Measurements from ENCODE around the gene SLC66A1.
A peak's percentile ranks its signal among the peaks of the same experiment; 100 is the strongest.

The SLC66A1 gene

DNA sequence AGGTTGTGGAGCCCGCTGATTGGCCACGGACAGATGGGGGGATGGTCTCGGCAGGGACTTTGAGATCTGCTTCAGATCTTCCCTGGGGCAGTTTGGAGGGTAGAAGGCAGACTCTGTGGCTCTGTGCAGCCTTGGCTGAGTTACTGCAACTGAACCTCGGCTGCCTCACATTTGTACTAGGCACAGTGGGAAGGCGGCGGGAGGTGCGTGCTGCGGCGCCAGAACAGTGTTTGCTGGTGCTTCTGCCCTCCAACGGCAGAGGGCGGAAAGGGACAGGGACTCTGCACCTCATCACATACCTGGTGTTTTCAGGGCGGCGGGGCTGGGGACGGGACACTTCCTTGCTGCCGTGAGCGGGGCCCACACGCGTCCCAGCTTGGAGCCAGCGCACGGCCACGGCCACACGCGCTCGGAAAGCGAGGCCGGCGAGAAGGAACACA lies 26.2 kb downstream of the SLC66A1 start:
- no peak for DNase-seq
- in situ Hi-C loops (cut with HindIII; ENCODE audit: low pct_ligation_motif_present, low pct_unique_long_range_greater_than_20kb, low sequenced_read_pairs): no loop called here

DNA sequence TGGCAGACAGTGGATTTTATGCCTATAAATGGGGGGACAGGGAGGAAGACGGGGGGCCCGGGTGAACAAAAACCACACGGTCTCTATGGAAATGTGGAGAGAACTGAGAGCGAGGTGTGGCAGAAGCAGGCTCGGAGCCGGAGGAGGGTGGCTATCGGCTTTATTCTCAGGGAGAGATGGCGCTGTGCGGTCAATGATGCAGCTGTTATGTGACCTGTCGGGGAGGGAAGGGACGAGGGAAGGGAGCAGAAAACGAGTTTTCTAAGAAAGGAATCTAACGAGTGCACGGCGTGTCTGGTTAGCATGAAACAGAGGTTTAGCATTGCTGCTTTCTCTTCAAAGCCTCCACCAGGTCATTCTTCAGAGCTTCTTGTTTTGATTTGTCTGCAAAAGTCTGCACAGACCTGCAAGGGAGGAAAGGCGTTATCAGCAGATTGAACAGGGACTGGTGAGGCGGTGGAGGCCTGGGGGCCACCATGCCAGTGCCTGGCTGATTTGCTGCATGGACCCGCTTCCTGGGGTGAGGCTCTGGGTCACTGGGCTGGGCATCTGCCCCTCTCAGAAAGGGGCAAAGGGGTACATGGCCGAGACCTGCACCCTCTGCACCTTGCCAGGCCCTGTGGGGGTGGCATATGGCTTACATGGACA lies 27.2 kb downstream of the SLC66A1 start:
- no peak for DNase-seq
- in situ Hi-C loops (cut with HindIII; ENCODE audit: low pct_ligation_motif_present, low pct_unique_long_range_greater_than_20kb, low sequenced_read_pairs): no loop called here

- in situ Hi-C loops (cut with HindIII; ENCODE audit: low pct_ligation_motif_present, low pct_unique_long_range_greater_than_20kb, low sequenced_read_pairs): no loop called here
- DNase-seq: no peak
These were observed 28.3 kb downstream of the SLC66A1 start for GRCh38 chr1:19340387-19340937.

GRCh38 chr1:19341201-19342061 lies 29.3 kb downstream of the SLC66A1 start:
- in situ Hi-C loops (cut with HindIII; ENCODE audit: low pct_ligation_motif_present, low pct_unique_long_range_greater_than_20kb, low sequenced_read_pairs): no loop called here
- DNase-seq: peak; percentile 78

DNA sequence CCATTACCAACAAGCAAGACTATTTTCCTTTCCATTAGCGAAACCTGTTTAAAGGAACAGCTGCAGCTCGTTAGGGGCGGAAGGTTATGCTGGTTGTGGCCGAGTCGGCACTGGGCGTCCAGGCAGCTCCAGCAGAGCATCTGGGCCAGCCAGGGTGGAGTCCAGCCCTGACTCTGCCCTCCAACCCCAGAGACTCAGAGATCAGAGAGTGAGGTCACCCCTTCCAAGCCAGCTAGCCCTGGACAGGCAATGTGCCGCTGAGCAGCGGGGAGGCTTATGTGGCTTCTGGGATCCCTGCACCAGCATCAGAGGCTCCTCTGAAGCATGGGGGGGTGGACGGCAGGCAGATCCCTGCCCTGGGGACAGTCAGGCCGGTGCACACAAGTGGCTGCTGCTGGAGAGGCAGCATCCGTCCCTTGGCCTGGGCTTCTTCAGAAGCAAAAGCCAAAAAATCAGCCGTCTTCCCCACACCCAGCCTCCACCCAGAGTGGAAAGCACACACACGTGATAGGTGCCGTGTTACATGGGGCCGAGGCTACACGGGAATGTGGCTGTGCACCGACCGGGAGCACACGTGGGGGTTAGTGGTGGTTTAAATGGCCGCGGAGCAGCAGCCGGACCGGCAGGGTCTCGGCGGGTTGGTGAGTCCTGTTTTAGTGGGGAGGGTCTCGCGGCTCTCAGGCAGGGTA lies 30.1 kb downstream of the SLC66A1 start:
- in situ Hi-C loops (cut with HindIII; ENCODE audit: low pct_ligation_motif_present, low pct_unique_long_range_greater_than_20kb, low sequenced_read_pairs): no loop called here
- DNase-seq: no peak

GRCh38 chr1:19342894-19343616 lies 30.9 kb downstream of the SLC66A1 start:
- no peak for DNase-seq
- in situ Hi-C loops (cut with HindIII; ENCODE audit: low pct_ligation_motif_present, low pct_unique_long_range_greater_than_20kb, low sequenced_read_pairs): no loop called here

- DNase-seq: no peak
- in situ Hi-C loops (cut with HindIII; ENCODE audit: low pct_ligation_motif_present, low pct_unique_long_range_greater_than_20kb, low sequenced_read_pairs): no loop called here
These were observed 31.7 kb downstream of the SLC66A1 start for GRCh38 chr1:19343617-19344350.

- DNase-seq: peak; percentile 48
- in situ Hi-C loops (cut with HindIII; ENCODE audit: low pct_ligation_motif_present, low pct_unique_long_range_greater_than_20kb, low sequenced_read_pairs): no loop called here
These were observed 32.3 kb downstream of the SLC66A1 start for GRCh38 chr1:19344372-19344810.

DNA sequence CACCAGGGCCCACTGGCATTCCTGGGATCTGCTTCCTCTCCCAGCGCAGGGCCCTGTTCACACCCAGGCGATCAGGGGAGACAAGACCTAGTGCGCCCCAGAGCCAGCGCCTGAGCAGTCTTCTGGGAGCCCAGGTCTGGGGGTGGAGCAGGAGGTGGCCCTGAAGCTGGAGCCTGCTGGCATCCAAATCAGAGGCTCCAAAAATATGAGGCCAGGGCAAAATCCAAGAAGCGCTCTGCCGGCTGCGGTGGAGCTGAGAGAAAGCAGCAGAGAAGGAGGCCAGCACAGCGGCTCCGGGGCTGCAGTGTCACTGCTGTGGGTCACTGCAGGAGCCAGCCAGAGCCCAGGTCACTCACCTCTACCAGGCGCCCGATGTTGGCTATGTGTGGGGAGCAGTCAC lies 32.7 kb downstream of the SLC66A1 start:
- in situ Hi-C loops (cut with HindIII; ENCODE audit: low pct_ligation_motif_present, low pct_unique_long_range_greater_than_20kb, low sequenced_read_pairs): no loop called here
- DNase-seq: no peak

DNA sequence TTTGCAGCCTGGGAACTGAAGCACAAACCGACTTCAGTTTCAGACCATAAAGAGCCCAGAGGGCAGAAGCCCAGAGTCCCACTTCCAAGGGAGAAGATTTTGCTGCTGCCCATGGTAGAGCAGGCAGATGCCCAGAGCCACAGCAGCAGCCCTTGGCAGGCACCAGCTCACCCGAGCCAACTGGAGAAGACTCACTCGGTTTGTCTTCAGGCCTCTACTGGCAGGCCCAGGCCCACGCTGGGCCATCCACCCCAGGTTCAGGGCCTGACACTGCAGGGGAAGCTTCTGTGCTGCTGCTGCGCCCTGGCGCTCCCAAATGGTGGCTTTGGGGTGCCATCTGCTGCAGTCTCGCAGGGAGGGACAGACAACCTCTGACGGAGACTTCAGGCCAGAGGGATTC lies 33.3 kb downstream of the SLC66A1 start:
- in situ Hi-C loops (cut with HindIII; ENCODE audit: low pct_ligation_motif_present, low pct_unique_long_range_greater_than_20kb, low sequenced_read_pairs): no loop called here
- DNase-seq: no peak

DNA sequence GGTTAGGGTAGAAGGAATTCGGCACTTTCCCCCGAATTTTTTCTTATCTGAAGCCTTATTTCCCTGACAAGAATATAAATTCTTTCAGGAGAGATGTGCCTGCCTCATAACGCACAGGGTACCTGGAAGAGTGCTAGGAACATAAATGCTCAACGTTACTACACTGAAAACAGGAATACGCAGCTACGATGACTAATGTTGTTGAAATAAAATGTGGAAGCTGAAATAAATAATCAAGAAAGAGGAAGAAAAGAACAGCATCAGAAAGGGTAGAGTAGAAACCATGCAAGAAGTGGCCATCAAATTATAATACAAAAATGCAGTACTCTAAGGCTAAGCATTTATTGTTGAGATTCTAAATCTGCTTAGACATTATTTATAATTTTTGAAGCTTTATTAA lies 33.9 kb downstream of the SLC66A1 start:
- DNase-seq: no peak
- in situ Hi-C loops (cut with HindIII; ENCODE audit: low pct_ligation_motif_present, low pct_unique_long_range_greater_than_20kb, low sequenced_read_pairs): no loop called here

DNA sequence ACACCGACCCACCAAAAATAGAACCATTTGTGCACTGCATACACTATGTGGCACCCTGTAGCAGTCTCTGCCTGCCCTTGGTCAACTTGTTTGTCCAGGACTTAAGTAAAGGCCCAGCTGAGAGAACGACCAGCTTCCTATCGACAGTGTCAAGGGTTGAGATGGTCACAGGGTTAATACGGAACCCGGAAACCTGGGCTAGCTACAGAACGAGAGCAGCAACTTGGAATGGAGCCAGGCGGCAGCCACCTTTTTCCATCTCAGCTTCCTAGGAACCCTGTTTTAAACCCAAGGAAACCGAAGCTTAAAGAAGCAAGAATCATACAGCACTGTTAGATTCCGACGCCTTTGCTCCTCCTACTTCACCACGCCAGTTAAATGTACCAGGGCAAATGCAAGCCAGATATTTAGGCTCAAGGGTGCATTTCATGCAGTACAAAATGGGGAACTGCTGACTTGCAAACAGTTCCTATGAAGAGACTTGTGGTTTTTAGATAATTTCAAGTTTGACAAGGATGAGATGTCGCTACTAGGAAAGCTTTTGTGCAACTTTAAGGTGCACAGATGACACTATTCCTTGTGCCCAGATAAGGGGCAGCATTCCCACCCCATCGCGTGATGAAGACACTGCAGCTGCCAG lies 35.5 kb downstream of the SLC66A1 start:
- in situ Hi-C loops (cut with HindIII; ENCODE audit: low pct_ligation_motif_present, low pct_unique_long_range_greater_than_20kb, low sequenced_read_pairs): no loop called here
- no peak for DNase-seq

DNA sequence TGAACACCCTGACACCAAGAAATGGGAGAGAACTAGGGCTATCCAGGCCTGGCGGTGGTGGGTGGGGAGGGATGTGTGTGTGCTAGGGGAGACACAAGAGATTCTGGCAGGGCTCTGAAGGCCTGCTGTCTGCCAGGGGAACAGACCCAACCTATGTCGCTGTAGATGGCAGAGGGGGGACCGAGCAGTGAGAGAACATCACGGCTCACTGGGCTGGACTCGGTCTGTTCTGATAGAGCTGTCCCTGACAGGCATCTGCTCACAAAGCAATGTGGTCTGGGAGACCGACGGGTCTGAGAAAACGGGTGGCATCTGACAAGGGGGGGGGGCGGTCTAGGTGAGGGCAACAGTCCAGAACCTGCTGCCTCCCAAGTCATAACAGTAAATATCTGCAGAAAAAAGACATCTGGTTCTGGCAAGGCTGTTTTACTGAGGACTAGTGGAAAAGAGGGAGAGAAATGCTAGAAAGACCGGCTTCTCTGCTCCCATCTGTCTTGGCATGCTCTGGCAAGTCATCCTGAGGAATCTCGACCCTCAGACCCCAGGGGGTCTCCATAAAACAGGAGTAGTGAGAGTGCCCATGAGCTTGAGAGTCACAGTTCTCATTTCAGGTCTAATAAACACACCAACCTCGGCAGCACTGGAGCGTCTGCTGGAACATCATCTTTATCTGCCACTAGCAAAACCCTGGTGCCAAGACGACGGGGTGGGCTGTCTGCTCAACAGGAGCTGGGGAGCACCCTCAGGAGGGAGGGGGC lies 36.5 kb downstream of the SLC66A1 start:
- in situ Hi-C loops (cut with HindIII; ENCODE audit: low pct_ligation_motif_present, low pct_unique_long_range_greater_than_20kb, low sequenced_read_pairs): no loop called here
- no peak for DNase-seq

DNA sequence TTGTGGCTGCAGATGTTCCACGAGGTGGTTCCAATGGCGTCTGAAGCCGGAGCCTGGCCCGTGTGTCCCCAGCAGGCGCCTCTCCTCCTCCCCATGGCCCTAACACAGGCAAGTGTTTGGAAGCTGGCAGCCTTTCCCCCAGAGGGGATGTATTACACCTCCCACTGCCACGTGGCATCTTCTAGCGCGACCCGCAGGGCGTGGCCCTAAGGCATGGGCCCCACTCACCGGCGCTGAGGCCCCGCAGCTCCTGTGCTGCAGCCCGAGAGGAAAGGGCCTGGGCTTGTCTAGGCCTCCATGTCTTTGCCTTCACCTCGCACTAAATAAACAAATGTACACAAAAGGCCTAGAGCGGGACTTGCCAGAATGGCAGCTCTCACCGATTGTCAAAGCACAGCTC lies 37.9 kb downstream of the SLC66A1 start:
- no peak for DNase-seq
- in situ Hi-C loops (cut with HindIII; ENCODE audit: low pct_ligation_motif_present, low pct_unique_long_range_greater_than_20kb, low sequenced_read_pairs): no loop called here

DNA sequence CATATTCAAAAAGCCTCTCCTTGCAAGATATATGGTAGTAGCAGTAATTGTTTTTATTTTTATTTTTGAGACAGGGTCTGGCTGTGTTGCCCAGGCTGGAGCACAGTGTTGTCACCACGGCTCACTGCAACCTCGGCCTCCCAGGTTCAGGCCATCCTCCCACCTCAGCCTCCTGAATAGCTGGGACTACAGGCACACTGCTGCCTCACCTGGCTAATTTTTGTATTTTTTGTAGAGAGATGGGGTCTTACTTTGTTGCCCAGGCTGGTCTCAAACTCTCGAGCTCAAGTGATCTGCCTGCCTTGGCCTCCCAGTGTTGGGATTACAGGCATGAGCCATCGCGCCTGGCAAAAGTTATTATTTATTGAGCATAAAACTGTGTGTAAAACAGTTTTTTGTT lies 38.4 kb downstream of the SLC66A1 start:
- DNase-seq: no peak
- in situ Hi-C loops (cut with HindIII; ENCODE audit: low pct_ligation_motif_present, low pct_unique_long_range_greater_than_20kb, low sequenced_read_pairs): no loop called here

DNA sequence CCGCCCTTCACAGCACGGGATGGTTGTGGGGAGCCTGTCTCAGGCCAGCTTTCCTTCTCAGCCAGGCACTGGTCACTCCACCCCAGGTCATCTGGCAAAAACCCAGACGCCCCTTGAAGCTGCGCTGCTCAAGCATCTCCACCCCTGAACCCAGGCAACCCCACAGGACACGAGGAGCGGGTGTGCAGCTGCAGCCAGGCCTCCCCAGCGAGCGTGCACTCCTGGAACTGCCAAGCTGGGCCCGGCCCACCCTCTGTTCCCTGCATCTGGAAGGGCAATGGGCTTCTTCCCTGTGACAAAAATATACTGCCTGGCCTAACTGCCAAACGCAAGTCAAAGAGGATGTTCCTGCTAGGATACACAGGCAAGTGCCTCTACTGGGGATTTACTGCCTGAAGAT lies 39.7 kb downstream of the SLC66A1 start:
- DNase-seq: no peak
- in situ Hi-C loops (cut with HindIII; ENCODE audit: low pct_ligation_motif_present, low pct_unique_long_range_greater_than_20kb, low sequenced_read_pairs): no loop called here

DNA sequence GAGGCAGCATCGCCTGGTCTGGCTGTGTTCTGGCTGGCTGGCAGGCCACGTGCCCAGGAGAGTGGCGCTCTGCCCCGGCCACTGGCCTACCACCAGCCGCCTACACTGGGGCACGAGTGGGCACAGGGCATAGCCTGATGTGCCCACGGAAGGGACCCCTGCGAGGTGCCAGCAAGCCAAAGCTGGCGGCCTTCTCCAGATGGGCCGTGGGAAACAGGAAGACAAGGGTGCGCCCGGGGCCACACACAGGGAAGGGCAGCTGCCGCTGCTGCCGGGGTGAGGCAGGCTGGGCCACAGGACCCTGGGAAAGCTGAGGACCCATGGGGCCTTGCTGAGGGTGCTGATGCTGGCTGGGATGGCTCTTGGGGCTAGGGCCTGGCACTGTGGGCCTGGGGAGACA lies 40.7 kb downstream of the SLC66A1 start:
- in situ Hi-C loops (cut with HindIII; ENCODE audit: low pct_ligation_motif_present, low pct_unique_long_range_greater_than_20kb, low sequenced_read_pairs): no loop called here

More for the DNA sequence above, 40.7 kb downstream of the SLC66A1 start:
- no peak for DNase-seq

Data from ACHN (cell line).